CD4-positive, alpha-beta T cell treated with Interleukin-12 subunit alpha and Interleukin-12 subunit beta, for 1 hour (primary cell): ENCODE measurements around the gene ZBP1.

Source experiments
- DNase-seq: peaks from one replicate; pipeline ENCODE4 v3.0.0-alpha.2; 2020

ZBP1 gene

GRCh38 chr20:57616143-57616951 is 3.9 kb downstream of the ZBP1 start:
- DNase-seq: no peak

- DNase-seq: no peak
These were observed 4.8 kb downstream of the ZBP1 start for GRCh38 chr20:57615445-57615811.

DNA sequence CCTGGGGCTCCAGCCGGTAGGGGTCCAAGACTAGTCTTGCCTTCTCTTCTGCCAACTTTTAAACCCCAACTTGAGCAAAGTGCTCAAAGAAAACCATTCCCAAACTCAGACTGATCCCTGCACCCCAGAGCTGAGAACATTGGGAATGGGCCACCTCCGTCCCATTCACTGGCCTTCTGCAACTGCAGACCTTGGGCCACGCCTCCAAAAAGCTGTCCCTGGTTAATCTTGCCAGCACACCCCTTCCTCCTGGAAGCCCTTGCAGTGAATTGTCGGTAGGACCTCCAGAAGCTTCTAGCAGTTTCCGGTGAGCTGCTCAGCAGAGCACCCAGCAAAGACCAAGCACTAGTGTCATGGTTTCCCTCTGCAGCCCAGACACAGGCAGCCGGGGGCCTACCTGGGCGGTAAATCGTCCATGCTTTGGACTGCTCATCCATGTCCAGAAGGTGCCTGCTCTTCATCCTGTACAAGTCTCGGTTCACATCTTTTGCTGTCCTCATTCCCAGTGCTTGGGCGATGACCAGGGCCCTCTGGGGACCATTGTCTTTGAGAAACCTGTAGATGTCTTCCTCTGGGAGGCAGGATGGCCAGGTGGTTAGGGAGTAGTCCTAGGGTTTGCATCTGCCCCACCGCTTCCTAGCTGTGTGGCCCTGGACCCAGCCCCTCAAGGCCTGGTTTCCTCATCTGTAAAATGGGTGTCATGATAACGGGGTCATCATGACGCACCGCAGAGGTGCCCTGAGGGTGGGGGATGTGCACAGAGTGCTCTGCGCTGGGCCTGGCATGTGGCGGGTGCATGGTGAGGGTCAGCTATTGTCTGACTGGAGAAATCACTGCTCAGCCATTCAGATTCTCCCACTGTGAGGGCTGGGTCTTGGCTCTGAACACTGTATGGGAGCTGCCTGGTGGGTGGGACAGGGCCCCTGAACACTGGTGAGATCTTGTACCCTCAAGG is 5.5 kb downstream of the ZBP1 start:
- no peak for DNase-seq

DNA sequence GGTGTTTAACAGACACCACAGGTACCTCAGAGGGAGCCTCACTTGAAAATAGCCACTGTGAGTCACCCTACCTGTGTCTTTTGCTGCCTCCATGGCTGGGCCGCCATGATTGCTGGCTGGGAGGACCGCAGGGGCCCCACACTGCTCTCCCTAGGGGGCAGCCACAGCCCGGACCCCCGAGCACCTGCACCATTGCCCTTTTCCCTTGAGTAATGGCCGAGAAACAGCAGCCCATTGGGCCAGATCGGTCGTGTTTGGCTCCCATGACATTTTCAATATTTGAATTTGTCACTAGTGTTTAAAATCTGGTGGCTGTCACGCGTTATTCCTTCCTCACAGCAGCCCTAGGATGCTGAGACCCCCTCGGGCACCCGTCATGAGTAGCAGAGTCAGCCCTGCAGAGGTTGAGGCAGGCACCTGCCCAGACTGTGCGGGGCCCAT is 6.7 kb downstream of the ZBP1 start:
- DNase-seq: no peak

DNA sequence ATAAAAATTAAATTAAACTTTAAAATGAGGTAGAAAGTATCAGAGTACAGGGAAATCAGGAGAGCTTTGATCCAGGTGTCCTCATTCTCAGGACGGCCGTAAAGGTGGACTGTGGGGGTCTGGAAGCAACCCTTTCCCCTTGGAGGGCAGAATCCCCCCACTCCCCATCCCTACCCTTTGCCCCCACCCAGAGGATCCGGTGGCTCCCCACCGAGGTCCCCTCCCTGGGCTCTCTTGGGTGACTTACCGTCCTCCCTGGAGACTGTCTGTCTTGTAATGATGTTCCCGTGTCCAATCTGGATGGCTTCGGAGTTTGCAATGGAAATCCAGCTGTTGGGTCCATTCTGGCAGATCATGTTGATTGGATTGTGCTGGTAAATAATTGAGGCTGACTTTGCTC is 7.3 kb downstream of the ZBP1 start:
- DNase-seq: no peak

DNA sequence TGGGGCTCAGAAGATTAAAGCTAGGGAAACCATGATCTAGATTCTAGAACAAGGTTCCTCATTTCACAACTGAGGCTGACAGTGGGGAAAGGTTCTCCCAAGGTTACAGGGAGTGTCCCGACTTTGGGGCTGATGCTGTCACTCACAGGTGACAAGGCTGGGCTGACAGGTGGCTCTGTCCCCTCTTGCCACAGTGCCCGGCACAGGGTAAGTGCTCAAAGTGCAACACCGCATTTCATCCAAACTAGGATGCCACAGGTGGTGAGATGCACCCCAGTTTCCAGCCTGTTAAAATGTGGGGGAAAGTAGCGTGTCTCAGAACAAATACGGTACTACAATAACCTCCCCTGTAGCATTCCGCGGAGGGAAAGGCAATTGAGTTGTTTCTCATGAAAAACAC is 7.8 kb downstream of the ZBP1 start:
- DNase-seq: no peak

DNA sequence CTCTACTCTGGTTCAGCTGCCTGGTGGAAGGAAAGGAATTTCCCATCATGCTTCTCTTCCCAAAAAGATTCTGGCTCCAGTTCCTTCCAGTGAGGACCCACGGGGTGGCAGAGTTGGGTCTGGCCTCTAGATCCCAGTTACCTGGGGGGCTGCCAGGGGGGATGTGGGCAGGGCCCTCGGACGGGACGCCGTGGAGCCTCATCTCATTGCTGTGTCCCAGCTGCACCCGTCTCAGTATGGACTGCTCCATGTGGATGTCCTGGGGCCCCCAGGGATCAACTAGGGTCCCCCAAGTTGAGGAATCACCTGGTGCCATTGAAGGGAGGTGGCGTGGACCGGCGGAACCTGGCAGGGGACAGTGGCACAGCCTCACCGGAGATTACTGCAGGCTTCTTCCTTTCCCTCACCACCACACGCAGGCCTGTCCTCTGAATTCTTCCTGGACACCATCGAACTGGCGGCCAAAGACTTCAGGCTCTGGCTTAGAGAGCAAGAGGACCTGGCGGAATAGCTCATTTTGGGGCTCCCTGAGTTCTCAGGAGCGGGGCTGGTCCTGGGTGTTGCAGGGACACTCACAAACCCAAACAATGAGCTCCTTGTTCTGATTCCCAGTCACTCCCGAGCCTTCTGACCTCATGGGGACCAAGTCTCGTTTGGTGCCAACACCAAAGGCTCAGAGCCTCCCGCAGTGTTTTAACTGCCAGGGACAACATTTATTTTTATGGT is 8.5 kb downstream of the ZBP1 start:
- no peak for DNase-seq

GRCh38 chr20:57610261-57610952 is 9.8 kb downstream of the ZBP1 start:
- no peak for DNase-seq

DNA sequence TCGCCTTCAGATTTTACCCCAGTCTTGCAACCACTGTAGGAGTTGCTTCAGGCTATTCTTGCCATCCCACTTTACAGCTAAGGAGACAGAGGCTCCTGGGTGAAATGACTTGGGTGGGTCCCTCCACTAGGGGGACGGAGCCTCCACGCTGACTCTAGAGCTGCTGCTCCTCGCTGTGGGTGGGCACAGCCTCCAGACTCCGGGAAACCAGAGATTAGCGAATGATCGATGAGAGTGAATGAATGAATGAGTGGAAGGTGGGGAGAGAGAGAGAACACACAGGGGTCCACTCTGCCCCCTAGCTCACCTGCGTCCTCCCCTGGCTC is 10.4 kb downstream of the ZBP1 start:
- no peak for DNase-seq

DNA sequence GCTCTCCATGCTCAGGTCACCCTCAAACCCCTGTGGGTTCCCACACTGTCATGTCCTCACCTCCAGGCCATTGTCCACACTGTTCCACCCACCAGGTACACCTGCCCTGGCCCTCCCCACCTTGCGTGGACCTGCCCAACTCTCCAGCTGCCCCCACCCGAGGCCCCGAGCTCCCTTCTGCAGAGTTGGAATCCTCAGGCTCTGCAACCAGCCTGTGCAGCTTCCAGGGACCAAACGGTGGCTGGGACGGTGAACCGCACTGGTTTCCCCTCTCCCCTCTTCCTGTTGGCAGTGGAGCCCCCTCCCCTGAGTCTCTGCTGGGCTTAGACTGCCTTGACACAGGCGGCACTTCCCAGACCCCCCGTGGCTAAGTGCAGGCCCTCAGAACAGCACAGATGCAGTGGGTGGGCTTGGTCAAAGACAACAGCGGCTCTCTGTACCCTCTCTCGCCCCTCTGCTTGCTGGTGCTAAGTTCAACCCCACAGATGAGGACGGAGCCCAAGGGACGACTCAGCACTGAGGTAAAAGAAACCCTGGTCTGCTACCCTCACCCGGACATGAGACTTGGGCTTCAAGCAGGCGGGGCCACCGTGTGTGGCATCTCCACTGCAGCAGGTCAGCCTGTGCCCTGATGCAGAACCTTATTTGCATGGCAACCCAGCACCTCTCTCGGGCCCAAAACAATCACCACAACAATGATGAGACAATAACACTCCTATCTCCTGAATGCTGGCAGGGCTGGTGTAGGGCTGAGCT is 11.0 kb downstream of the ZBP1 start:
- no peak for DNase-seq

- DNase-seq: no peak
These were observed 11.7 kb downstream of the ZBP1 start for GRCh38 chr20:57608516-57608915.

DNA sequence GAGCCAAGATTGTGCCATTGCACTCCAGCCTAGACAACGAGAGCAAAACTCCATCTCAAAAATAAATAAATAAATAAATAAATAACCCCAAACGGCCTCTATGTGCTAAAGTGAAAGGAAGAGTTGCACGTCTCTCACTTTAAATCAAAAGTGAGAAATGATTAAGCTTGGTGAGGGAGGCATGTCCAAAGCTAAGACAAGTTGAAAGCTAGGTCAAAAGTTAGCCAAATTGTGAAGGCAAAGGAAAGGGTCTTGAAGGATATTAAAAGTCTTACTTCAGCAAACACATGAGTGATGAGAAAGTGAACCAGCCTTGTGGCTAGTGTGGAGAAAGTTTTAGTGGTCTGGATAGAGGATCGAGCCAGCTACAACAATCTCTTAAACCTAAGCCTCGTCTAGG is 14.3 kb downstream of the ZBP1 start:
- DNase-seq: no peak

GRCh38 chr20:57605045-57605444 is 15.2 kb downstream of the ZBP1 start:
- peak; percentile 59 for DNase-seq

DNA sequence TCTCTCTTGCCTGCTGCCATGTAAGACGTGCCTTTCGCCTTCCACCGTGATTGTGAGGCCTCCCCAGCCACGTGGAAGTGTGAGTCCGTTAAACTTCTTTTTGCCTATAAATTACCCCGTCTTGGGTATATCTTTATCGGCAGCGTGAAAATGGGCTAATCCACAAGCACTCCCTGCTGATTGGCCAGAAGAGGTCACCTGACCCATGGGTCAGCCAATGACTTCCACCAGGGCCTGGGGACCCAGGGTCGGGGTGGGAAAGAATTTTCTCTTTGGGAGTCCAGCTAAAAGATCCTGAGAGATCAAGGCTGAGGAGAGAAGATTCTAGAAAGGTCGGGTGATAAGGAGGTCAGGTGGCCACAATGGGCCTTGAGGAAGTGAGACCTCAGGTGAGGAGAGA is 17.1 kb downstream of the ZBP1 start:
- no peak for DNase-seq

- DNase-seq: no peak
These were observed 18.5 kb downstream of the ZBP1 start for GRCh38 chr20:57601737-57602136.

GRCh38 chr20:57601211-57601570 is 19.0 kb downstream of the ZBP1 start:
- no peak for DNase-seq

DNA sequence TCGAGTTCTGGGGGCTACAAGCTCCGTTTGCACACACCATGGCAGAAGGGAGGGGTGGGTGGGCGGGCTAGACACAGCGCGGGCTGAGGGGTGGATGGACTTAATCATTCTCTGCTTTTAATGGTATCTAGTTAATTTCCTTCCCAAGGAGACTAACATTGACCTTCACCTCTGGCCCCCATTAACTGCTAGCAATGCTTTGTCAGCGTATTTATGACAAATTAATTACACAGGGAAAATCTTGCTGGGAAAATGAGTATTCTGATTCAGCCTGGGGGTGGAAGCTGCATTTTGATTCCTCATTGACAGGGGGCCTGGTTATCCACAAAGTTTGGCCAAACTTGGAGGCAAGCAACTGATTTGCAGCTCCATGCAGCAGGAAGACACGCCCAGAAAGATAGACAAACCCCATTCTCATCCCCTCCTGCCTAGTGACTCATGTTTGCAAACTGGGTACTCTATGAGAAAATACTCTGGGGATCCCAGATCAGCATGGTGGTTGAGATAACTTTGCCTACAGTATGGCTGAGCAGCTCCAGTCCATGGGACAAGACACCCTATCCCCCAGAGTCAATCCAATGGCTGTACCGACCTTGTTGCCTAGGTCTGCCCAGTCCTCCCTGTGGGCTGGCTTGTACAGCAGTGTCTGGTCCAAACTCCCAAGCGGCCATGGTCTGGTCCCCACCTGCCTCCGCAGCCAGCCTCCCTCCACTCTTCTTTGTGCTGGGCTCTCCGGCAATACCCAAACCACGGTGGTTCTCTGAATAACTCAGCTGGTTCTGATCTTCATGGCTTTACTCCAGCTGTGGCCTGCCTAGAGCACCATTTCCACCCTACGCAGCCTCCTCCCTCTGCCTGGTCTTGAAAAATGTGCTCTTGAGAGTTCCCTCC is 19.7 kb downstream of the ZBP1 start:
- no peak for DNase-seq

DNA sequence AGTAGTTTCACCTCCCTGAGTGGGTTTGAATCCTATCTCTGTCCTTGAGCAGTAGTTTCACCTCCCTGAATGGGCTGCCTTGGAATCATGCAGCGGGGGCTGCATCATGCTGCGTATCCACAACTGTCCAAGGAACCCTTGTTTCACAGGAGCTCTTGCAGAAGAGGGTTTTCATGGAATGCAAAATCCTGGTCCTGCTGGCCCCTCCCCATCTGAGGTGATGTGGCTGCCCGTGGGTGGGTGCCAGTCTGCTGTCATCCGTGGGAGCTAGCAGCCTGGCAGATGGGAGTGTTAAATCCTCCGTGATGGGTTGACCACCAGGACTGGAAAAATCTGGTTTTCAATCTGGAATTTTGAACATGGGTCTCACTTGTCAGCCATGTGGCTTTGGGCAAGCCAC is 21.7 kb downstream of the ZBP1 start:
- no peak for DNase-seq

- DNase-seq: no peak
These were observed 22.2 kb downstream of the ZBP1 start for GRCh38 chr20:57598060-57598459.

- peak; percentile 79 for DNase-seq
These were observed 23.0 kb downstream of the ZBP1 start for GRCh38 chr20:57596998-57597939.
